IMR-90 (cell line): ENCODE data around the gene PDE4B.

ENCODE experiments used
- CTCF ChIP-seq: conservative IDR thresholded peaks from 2 replicates; pipeline ENCODE4 v1.5.1; 2012; ENCODE audit warnings: mild to moderate bottlenecking, low read depth, low read length, improper control_type of control experiment
- POLR2A ChIP-seq: IDR thresholded peaks from 2 replicates; pipeline ENCODE4 v1.6.1; 2012; ENCODE audit warnings: mild to moderate bottlenecking, low read depth, low read length

- TF ChIP-seq POLR2A = no peak
- no peak for TF ChIP-seq CTCF
These were observed 608.0 kb downstream of the PDE4B start for GRCh38 chr1:66400660-66401059.
